Neural cell (in vitro differentiated cells): ENCODE measurements around the gene NHERF1.

Source experiments
- EP300 ChIP-seq: fragments of 450-650 bp; conservative IDR thresholded peaks from 2 replicates; pipeline ENCODE4 v1.6.1; 2014; ENCODE audit warnings: antibody characterized with exemption, mild to moderate bottlenecking, moderate library complexity; ENCODE audit not compliant: poor library complexity, severe bottlenecking
- EZH2 ChIP-seq: fragments of 200-600, 300-800 bp; shearing (Covaris generic), sonication (generic); IDR thresholded peaks from 2 replicates; pipeline ENCODE4 v1.6.1; 2014; ENCODE audit warnings: antibody characterized with exemption, low read length, borderline replicate concordance, mild to moderate bottlenecking; ENCODE audit not compliant: insufficient read depth, poor library complexity, severe bottlenecking
- MXI1 ChIP-seq: fragments of 450-650 bp; conservative IDR thresholded peaks from 2 replicates; pipeline ENCODE4 v1.6.1; 2014; ENCODE audit warnings: antibody characterized with exemption, mild to moderate bottlenecking; ENCODE audit not compliant: poor library complexity, severe bottlenecking
- POLR2AphosphoS5 ChIP-seq: IDR thresholded peaks from 2 replicates; pipeline ENCODE4 v1.6.1; 2012
- RAD21 ChIP-seq: fragments of 450-650 bp; conservative IDR thresholded peaks from 2 replicates; pipeline ENCODE4 v1.6.1; 2014; ENCODE audit warnings: antibody characterized with exemption, mild to moderate bottlenecking, moderate library complexity
- REST ChIP-seq: IDR thresholded peaks from 2 replicates; pipeline ENCODE4 v1.6.1; 2012; ENCODE audit warnings: borderline replicate concordance
- TAF1 ChIP-seq: IDR thresholded peaks from 2 replicates; pipeline ENCODE4 v1.6.1; 2012; ENCODE audit warnings: low read depth
- TF ChIP-seq, protein P1 (sequence below): fragments of 450-650 bp; IDR thresholded peaks from 2 replicates; pipeline ENCODE4 v1.5.1; 2014; ENCODE audit warnings: antibody characterized with exemption, mild to moderate bottlenecking, moderate library complexity; ENCODE audit not compliant: poor library complexity, severe bottlenecking

GRCh38 chr17:74754832-74755231 lies 6.4 kb downstream of the NHERF1 start:
- TF ChIP-seq, protein P1, sequence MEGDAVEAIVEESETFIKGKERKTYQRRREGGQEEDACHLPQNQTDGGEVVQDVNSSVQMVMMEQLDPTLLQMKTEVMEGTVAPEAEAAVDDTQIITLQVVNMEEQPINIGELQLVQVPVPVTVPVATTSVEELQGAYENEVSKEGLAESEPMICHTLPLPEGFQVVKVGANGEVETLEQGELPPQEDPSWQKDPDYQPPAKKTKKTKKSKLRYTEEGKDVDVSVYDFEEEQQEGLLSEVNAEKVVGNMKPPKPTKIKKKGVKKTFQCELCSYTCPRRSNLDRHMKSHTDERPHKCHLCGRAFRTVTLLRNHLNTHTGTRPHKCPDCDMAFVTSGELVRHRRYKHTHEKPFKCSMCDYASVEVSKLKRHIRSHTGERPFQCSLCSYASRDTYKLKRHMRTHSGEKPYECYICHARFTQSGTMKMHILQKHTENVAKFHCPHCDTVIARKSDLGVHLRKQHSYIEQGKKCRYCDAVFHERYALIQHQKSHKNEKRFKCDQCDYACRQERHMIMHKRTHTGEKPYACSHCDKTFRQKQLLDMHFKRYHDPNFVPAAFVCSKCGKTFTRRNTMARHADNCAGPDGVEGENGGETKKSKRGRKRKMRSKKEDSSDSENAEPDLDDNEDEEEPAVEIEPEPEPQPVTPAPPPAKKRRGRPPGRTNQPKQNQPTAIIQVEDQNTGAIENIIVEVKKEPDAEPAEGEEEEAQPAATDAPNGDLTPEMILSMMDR = no peak
- TF ChIP-seq EZH2 = no peak
- TF ChIP-seq REST = no peak
- no peak for TF ChIP-seq POLR2AphosphoS5
- no peak for TF ChIP-seq TAF1
- TF ChIP-seq EP300 = no peak
- TF ChIP-seq RAD21 = no peak
- no peak for TF ChIP-seq MXI1
